GM21367 (cell line): ENCODE data around the gene UBASH3A.

Experiments used
- ATAC-seq: cut with Tn5 transposase; IDR thresholded peaks from one replicate; pipeline ENCODE4 v1.9.1; 2021; ENCODE audit not compliant: unreplicated experiment

Gene UBASH3A

DNA sequence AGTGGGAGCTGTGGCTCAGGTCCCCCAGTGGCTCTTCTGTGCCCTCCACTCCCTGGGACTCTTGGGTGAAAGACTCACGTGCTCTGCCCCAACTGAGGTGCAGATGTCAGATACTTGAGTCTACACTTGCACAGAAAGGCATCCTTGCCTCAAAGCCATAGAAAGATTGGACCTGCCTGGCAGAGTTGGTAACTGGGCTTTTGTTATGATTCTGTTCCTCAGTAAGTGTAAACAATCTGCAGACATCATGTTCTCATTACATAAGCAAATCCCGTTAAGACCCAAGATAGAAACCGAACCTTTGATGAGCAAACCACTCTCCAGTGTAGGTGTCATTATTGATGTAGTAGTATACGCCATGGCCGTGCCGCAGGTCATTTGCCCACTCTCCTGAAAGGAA, 82.4 kb downstream of the UBASH3A start:
- no peak for ATAC-seq

GRCh38 chr21:42486531-42486930, 82.8 kb downstream of the UBASH3A start:
- ATAC-seq: no peak

GRCh38 chr21:42489006-42489563, 85.4 kb downstream of the UBASH3A start:
- no peak for ATAC-seq

GRCh38 chr21:42489991-42490390, 86.3 kb downstream of the UBASH3A start:
- no peak for ATAC-seq

DNA sequence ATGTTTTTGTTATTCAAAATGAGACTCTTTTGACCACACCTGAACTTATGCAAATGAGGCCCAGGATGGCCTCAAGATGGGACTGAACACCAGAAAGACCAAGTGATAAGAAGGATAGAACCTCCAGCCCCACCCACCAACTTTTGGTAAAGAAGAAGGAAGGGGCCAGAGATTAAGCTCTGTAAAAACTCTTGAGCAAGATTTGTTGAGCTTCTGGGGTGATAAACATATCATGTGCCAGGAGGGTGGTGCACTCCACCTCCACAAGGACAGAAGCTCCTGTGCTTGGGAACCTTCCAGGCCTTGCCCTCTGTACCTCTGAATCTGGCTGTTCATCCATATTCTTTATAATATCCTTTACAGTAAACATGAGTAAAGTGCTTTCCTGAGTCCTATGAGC, 87.0 kb downstream of the UBASH3A start:
- ATAC-seq: no peak

- no peak for ATAC-seq
These were observed 87.6 kb downstream of the UBASH3A start for GRCh38 chr21:42491328-42491727.

DNA sequence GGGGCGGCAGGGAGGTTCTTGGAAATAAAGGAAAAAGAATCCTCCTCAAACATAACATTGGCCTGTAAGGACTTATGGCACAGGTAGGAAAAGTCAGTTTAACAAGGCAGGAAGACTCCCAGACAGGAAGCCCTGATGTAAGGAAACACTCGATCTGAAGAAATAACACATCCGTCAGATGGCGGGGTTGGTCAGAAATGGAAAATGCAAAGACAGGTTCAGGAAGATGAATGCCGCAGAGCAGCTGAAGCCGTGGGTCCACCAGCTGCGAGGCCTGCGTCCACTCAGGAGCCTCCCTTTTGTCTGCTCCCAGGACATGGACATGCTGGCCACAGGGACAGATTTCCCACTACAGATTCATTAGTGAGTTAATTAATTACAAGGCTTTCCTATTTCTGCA, 88.5 kb downstream of the UBASH3A start:
- no peak for ATAC-seq

- ATAC-seq: no peak
These were observed 89.7 kb downstream of the UBASH3A start for GRCh38 chr21:42493109-42494060.

GRCh38 chr21:42495027-42495426, 91.3 kb downstream of the UBASH3A start:
- no peak for ATAC-seq

GRCh38 chr21:42495765-42496119, 92.0 kb downstream of the UBASH3A start:
- ATAC-seq: peak; percentile 7

- ATAC-seq: peak; percentile 93
These were observed 92.6 kb downstream of the UBASH3A start, which contains the start of gene RSPH1 for GRCh38 chr21:42496120-42496838. Gene RSPH1 (minus strand): TSS chr21:42496224. CDS start chr21:42496186, 38 bp downstream.

- no peak for ATAC-seq
These were observed 93.1 kb downstream of the UBASH3A start for GRCh38 chr21:42496839-42497202.
